Measurements from ENCODE around the gene VWDE.
A peak's percentile ranks its signal among the peaks of the same experiment; 100 is the strongest.
"Not testable (repeated sequence)": the region's sequence is repeated elsewhere in the genome, so short reads cannot be mapped to it uniquely, and the experiment has no call there.

The VWDE gene

GRCh38 chr7:12402365-12402725, 1.3 kb downstream of the VWDE start:
- H3K4me3 ChIP-seq (ENCODE audit: low read depth, low read length): peak overlapping the region; percentile 87

GRCh38 chr7:12401538-12402364, 1.9 kb downstream of the VWDE start:
- H3K4me3 ChIP-seq (ENCODE audit: low read depth, low read length): peak overlapping the region; percentile 87

- H3K4me3 ChIP-seq (ENCODE audit: low read depth, low read length): no peak overlapping the region
Measured at GRCh38 chr7:12398186-12398585, 5.5 kb downstream of the VWDE start.

GRCh38 chr7:12397671-12398070, 6.0 kb downstream of the VWDE start:
- H3K4me3 ChIP-seq (ENCODE audit: low read depth, low read length): no peak overlapping the region

GRCh38 chr7:12396670-12397069, 7.0 kb downstream of the VWDE start:
- H3K4me3 ChIP-seq (ENCODE audit: low read depth, low read length): not testable (repeated sequence)

- no peak overlapping the region for H3K4me3 ChIP-seq (ENCODE audit: low read depth, low read length)
Measured at GRCh38 chr7:12391922-12392615, 11.6 kb downstream of the VWDE start.

GRCh38 chr7:12389089-12389700, 14.5 kb downstream of the VWDE start:
- no peak overlapping the region for H3K4me3 ChIP-seq (ENCODE audit: low read depth, low read length)

GRCh38 chr7:12386313-12386740, 17.3 kb downstream of the VWDE start:
- H3K4me3 ChIP-seq (ENCODE audit: low read depth, low read length): no peak overlapping the region

- no peak overlapping the region for H3K4me3 ChIP-seq (ENCODE audit: low read depth, low read length)
Measured at GRCh38 chr7:12385364-12385786, 18.3 kb downstream of the VWDE start.

GRCh38 chr7:12383377-12383776, 20.3 kb downstream of the VWDE start:
- H3K4me3 ChIP-seq (ENCODE audit: low read depth, low read length): no peak overlapping the region

- no peak overlapping the region for H3K4me3 ChIP-seq (ENCODE audit: low read depth, low read length)
Measured at GRCh38 chr7:12378389-12378788, 25.3 kb downstream of the VWDE start.

GRCh38 chr7:12377406-12377805, 26.3 kb downstream of the VWDE start:
- H3K4me3 ChIP-seq (ENCODE audit: low read depth, low read length): no peak overlapping the region

- H3K4me3 ChIP-seq (ENCODE audit: low read depth, low read length): no peak overlapping the region
Measured at GRCh38 chr7:12373580-12374263, 29.9 kb downstream of the VWDE start.

GRCh38 chr7:12370249-12370648, 33.4 kb downstream of the VWDE start:
- H3K4me3 ChIP-seq (ENCODE audit: low read depth, low read length): no peak overlapping the region

GRCh38 chr7:12369756-12370155, 33.9 kb downstream of the VWDE start:
- no peak overlapping the region for H3K4me3 ChIP-seq (ENCODE audit: low read depth, low read length)

GRCh38 chr7:12369072-12369471, 34.6 kb downstream of the VWDE start:
- no peak overlapping the region for H3K4me3 ChIP-seq (ENCODE audit: low read depth, low read length)

GRCh38 chr7:12360948-12361347, 42.7 kb downstream of the VWDE start:
- H3K4me3 ChIP-seq (ENCODE audit: low read depth, low read length): no peak overlapping the region

- H3K4me3 ChIP-seq (ENCODE audit: low read depth, low read length): no peak overlapping the region
Measured at GRCh38 chr7:12358694-12359093, 45.0 kb downstream of the VWDE start.

GRCh38 chr7:12357508-12357907, 46.2 kb downstream of the VWDE start:
- no peak overlapping the region for H3K4me3 ChIP-seq (ENCODE audit: low read depth, low read length)

- H3K4me3 ChIP-seq (ENCODE audit: low read depth, low read length): no peak overlapping the region
Measured at GRCh38 chr7:12351843-12352242, 51.8 kb downstream of the VWDE start.

- no peak overlapping the region for H3K4me3 ChIP-seq (ENCODE audit: low read depth, low read length)
Measured at GRCh38 chr7:12350971-12351370, 52.7 kb downstream of the VWDE start.
